K562 (cell line): ENCODE results near the gene PRKG1. TPM values are rescaled to one million over a fixed set of nuclear protein-coding genes. Genes with fewer than 3 reads are reported as not detected.

Experiments used
- ARID1B ChIP-seq: fragments of 450-650 bp; IDR thresholded peaks from 2 replicates; pipeline ENCODE4 v1.6.1; 2016; ENCODE audit warnings: antibody characterized with exemption, mild to moderate bottlenecking, inconsistent platforms
- CAMTA2 ChIP-seq: fragments of 250-450 bp; sonication (Bioruptor Pico); conservative IDR thresholded peaks from 2 replicates; pipeline ENCODE4 v1.5.1; 2022
- DIDO1 ChIP-seq: fragments of 450-650 bp; IDR thresholded peaks from 2 replicates; pipeline ENCODE4 v1.6.1; 2016; ENCODE audit warnings: low read depth, missing biosample characterization, missing genetic modification characterization
- MBD2 ChIP-seq: sonication (generic); IDR thresholded peaks from 2 replicates; pipeline ENCODE4 v1.6.1; 2016; ENCODE audit warnings: low read depth, borderline replicate concordance
- MED1 ChIP-seq: sonication (generic); formaldehyde crosslinking; IDR thresholded peaks from 2 replicates; pipeline ENCODE4 v1.8.1; 2023; ENCODE audit warnings: missing genetic modification reagents, borderline replicate concordance
- MLX ChIP-seq, 2 experiments: fragments of 450-650 bp in 1 of 2; sonication (generic) in 1 of 2; formaldehyde crosslinking; conservative IDR thresholded peaks; 2 replicates each; pipeline versions ENCODE4 v1.4.0 to v1.8.1; 2020 to 2022; ENCODE audit warnings: mild to moderate bottlenecking in 1 of 2, missing genetic modification reagents in 1 of 2
- NRF1 ChIP-seq, 2 experiments: fragments of 450-650 bp; IDR thresholded peaks in 1 of 2; conservative IDR thresholded peaks in 1 of 2; 2 replicates each; pipeline ENCODE4 v1.6.1; 2014; ENCODE audit warnings: mild to moderate bottlenecking in 2 of 2
- ZBTB9 ChIP-seq: fragments of 450-650 bp; formaldehyde crosslinking; IDR thresholded peaks from 2 replicates; pipeline ENCODE4 v1.4.0; 2020; ENCODE audit warnings: mild to moderate bottlenecking, moderate library complexity
- polyA plus RNA-seq, 8 experiments: library from polyadenylated mRNA; depleted of rRNA in 4 of 8; stranded (reverse) in 5 of 8; unstranded in 3 of 8; fragments of >200 nt; fragmentation: Nextera tagmentation in 2 of 8; fragmentation: Illumina TruSeq in 1 of 8; extraction: Ambion mirVana in 2 of 8; extraction: Trizol in 1 of 8; gene quantifications; 2 replicates each; pipeline versions ENCODE4 v1.2.1 to v1.2.3, GENCODE V29; 2011 to 2014; ENCODE audit warnings: inconsistent platforms in 1 of 8, missing spikeins in 1 of 8
- total RNA-seq, 7 experiments: library from RNA; depleted of rRNA in 6 of 7; stranded (reverse); fragments of >200 nt in 6 of 7; fragmentation: Illumina TruSeq in 2 of 7; extraction: Trizol in 2 of 7; gene quantifications; 2 replicates each; pipeline versions ENCODE4 v1.2.1 to v1.2.3, GENCODE V29; 2011 to 2021; ENCODE audit warnings: low replicate concordance in 1 of 7
- TF ChIP-seq, protein P1 (sequence below): fragments of 250-450 bp; sonication (Bioruptor Pico); IDR thresholded peaks from 2 replicates; pipeline ENCODE4 v1.5.0; 2020; ENCODE audit warnings: mild to moderate bottlenecking, borderline replicate concordance
- TF ChIP-seq, protein P2 (sequence below): fragments of 250-450 bp; sonication (Bioruptor Pico); IDR thresholded peaks from 2 replicates; pipeline ENCODE4 v1.5.0; 2021
- TF ChIP-seq, protein P3 (sequence below), 3 experiments: fragments of 200-800 bp in 1 of 3; fragments of 250-450 bp in 1 of 3; fragments of 450-650 bp in 1 of 3; sonication (Bioruptor Pico) in 1 of 3; sonication (Bioruptor generic) in 1 of 3; formaldehyde crosslinking in 1 of 3; IDR thresholded peaks; 2 replicates each; pipeline versions ENCODE4 v1.6.1 to v1.8.0; 2016 to 2022; ENCODE audit warnings: mild to moderate bottlenecking in 2 of 3, missing genetic modification characterization in 2 of 3, missing compliant biosample characterization in 1 of 3, moderate library complexity in 1 of 3
- TF ChIP-seq, protein P4 (sequence below): fragments of 450-650 bp; formaldehyde crosslinking; conservative IDR thresholded peaks from 2 replicates; pipeline ENCODE4 v1.4.0; 2022; ENCODE audit warnings: mild to moderate bottlenecking, missing genetic modification characterization
- TF ChIP-seq, protein P5 (sequence below): fragments of 450-650 bp; IDR thresholded peaks from 2 replicates; pipeline ENCODE4 v1.6.1; 2017; ENCODE audit warnings: mild to moderate bottlenecking, moderate library complexity

Gene PRKG1
- total and polyA plus RNA-seq, 9 of the 15 experiments (the other 6 are each of a cell fraction or from before 2014, with no cell fraction given) = 0.22 TPM; not detected in 8

DNA sequence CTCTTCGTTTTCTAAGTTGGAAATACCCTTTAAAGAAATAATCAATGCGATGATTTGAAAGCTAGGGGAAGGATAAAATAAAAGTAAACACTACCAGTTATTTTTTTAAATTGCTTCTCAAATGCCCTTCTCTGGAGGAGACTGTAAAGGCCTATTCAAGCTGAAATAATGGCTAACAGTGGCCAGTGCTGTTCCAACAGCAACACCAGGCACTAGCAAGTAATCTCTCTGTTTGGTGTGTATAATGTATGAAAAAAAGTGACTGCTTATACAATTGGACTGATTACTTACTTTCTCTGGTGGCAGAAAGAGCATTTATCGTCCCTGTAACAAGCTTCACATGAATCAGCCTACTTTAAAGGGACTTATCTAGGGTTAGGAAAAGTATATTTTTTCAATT is 522.4 kb downstream of the PRKG1 start (continued):
- TF ChIP-seq, protein P1, sequence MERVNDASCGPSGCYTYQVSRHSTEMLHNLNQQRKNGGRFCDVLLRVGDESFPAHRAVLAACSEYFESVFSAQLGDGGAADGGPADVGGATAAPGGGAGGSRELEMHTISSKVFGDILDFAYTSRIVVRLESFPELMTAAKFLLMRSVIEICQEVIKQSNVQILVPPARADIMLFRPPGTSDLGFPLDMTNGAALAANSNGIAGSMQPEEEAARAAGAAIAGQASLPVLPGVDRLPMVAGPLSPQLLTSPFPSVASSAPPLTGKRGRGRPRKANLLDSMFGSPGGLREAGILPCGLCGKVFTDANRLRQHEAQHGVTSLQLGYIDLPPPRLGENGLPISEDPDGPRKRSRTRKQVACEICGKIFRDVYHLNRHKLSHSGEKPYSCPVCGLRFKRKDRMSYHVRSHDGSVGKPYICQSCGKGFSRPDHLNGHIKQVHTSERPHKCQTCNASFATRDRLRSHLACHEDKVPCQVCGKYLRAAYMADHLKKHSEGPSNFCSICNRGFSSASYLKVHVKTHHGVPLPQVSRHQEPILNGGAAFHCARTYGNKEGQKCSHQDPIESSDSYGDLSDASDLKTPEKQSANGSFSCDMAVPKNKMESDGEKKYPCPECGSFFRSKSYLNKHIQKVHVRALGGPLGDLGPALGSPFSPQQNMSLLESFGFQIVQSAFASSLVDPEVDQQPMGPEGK = no peak
- TF ChIP-seq MBD2 (no peak), MLX (CRISPR knock-in tag; conservative IDR thresholded peaks at IDR 0.05) (no peak), ARID1B (no peak), NRF1 (conservative IDR thresholded peaks at IDR 0.05 in 1 of 2, IDR thresholded peaks at IDR 0.05 in 1 of 2) (no peak), MED1 (no peak), CAMTA2 (CRISPR knock-in tag) (no peak), ZBTB9 (no peak), DIDO1 (tag) (no peak)
- TF ChIP-seq, protein P2, sequence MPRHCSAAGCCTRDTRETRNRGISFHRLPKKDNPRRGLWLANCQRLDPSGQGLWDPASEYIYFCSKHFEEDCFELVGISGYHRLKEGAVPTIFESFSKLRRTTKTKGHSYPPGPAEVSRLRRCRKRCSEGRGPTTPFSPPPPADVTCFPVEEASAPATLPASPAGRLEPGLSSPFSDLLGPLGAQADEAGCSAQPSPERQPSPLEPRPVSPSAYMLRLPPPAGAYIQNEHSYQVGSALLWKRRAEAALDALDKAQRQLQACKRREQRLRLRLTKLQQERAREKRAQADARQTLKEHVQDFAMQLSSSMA (CRISPR knock-in tag) = no peak
- TF ChIP-seq, protein P3, sequence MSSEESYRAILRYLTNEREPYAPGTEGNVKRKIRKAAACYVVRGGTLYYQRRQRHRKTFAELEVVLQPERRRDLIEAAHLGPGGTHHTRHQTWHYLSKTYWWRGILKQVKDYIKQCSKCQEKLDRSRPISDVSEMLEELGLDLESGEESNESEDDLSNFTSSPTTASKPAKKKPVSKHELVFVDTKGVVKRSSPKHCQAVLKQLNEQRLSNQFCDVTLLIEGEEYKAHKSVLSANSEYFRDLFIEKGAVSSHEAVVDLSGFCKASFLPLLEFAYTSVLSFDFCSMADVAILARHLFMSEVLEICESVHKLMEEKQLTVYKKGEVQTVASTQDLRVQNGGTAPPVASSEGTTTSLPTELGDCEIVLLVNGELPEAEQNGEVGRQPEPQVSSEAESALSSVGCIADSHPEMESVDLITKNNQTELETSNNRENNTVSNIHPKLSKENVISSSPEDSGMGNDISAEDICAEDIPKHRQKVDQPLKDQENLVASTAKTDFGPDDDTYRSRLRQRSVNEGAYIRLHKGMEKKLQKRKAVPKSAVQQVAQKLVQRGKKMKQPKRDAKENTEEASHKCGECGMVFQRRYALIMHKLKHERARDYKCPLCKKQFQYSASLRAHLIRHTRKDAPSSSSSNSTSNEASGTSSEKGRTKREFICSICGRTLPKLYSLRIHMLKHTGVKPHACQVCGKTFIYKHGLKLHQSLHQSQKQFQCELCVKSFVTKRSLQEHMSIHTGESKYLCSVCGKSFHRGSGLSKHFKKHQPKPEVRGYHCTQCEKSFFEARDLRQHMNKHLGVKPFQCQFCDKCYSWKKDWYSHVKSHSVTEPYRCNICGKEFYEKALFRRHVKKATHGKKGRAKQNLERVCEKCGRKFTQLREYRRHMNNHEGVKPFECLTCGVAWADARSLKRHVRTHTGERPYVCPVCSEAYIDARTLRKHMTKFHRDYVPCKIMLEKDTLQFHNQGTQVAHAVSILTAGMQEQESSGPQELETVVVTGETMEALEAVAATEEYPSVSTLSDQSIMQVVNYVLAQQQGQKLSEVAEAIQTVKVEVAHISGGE (CRISPR knock-in tag; IDR thresholded peaks at IDR 0.05) = no peak
- TF ChIP-seq, protein P4, sequence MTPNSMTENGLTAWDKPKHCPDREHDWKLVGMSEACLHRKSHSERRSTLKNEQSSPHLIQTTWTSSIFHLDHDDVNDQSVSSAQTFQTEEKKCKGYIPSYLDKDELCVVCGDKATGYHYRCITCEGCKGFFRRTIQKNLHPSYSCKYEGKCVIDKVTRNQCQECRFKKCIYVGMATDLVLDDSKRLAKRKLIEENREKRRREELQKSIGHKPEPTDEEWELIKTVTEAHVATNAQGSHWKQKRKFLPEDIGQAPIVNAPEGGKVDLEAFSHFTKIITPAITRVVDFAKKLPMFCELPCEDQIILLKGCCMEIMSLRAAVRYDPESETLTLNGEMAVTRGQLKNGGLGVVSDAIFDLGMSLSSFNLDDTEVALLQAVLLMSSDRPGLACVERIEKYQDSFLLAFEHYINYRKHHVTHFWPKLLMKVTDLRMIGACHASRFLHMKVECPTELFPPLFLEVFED (CRISPR knock-in tag) = no peak
- TF ChIP-seq, protein P5, sequence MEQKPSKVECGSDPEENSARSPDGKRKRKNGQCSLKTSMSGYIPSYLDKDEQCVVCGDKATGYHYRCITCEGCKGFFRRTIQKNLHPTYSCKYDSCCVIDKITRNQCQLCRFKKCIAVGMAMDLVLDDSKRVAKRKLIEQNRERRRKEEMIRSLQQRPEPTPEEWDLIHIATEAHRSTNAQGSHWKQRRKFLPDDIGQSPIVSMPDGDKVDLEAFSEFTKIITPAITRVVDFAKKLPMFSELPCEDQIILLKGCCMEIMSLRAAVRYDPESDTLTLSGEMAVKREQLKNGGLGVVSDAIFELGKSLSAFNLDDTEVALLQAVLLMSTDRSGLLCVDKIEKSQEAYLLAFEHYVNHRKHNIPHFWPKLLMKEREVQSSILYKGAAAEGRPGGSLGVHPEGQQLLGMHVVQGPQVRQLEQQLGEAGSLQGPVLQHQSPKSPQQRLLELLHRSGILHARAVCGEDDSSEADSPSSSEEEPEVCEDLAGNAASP = no peak
- TF ChIP-seq, all 486 proteins: peak for 0
